HG03439 (cell line): Measurements from ENCODE around the gene REEP2.
"Not testable (repeated sequence)": the region's sequence is repeated elsewhere in the genome, so short reads cannot be mapped to it uniquely, and the experiment has no call there.

Source experiments
- ATAC-seq: cut with Tn5 transposase; IDR thresholded peaks from one replicate; pipeline ENCODE4 v1.9.1; 2021; ENCODE audit warnings: mild to moderate bottlenecking, moderate library complexity; ENCODE audit not compliant: unreplicated experiment

The REEP2 gene

GRCh38 chr5:138466125-138466899, 27.5 kb downstream of the REEP2 start:
- no peak for ATAC-seq

DNA sequence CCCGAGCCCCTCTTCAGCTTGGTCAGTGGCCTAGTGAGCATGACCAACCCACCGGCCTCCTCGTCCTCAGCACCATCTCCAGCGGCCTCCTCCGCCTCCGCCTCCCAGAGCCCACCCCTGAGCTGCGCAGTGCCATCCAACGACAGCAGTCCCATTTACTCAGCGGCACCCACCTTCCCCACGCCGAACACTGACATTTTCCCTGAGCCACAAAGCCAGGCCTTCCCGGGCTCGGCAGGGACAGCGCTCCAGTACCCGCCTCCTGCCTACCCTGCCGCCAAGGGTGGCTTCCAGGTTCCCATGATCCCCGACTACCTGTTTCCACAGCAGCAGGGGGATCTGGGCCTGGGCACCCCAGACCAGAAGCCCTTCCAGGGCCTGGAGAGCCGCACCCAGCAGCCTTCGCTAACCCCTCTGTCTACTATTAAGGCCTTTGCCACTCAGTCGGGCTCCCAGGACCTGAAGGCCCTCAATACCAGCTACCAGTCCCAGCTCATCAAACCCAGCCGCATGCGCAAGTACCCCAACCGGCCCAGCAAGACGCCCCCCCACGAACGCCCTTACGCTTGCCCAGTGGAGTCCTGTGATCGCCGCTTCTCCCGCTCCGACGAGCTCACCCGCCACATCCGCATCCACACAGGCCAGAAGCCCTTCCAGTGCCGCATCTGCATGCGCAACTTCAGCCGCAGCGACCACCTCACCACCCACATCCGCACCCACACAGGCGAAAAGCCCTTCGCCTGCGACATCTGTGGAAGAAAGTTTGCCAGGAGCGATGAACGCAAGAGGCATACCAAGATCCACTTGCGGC, 28.2 kb downstream of the REEP2 start:
- ATAC-seq, result no peak

DNA sequence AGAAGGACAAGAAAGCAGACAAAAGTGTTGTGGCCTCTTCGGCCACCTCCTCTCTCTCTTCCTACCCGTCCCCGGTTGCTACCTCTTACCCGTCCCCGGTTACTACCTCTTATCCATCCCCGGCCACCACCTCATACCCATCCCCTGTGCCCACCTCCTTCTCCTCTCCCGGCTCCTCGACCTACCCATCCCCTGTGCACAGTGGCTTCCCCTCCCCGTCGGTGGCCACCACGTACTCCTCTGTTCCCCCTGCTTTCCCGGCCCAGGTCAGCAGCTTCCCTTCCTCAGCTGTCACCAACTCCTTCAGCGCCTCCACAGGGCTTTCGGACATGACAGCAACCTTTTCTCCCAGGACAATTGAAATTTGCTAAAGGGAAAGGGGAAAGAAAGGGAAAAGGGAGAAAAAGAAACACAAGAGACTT, 28.9 kb downstream of the REEP2 start:
- ATAC-seq, result no peak

- no peak for ATAC-seq
Measured at GRCh38 chr5:138468133-138468965, 29.5 kb downstream of the REEP2 start.

DNA sequence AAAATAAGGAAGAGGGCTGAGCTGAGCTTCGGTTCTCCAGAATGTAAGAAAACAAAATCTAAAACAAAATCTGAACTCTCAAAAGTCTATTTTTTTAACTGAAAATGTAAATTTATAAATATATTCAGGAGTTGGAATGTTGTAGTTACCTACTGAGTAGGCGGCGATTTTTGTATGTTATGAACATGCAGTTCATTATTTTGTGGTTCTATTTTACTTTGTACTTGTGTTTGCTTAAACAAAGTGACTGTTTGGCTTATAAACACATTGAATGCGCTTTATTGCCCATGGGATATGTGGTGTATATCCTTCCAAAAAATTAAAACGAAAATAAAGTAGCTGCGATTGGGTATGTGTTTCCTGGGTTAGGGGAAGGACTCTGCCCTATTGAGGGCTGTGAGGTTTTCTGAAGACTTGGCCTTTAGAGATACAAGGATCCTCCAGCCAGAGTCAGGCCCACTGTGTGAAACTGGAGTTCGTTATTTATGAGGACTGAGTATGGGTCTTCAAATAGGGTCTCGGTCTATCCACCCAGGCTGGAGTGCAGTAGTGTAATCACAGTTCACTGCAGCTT, 30.2 kb downstream of the REEP2 start:
- ATAC-seq, result no peak

- no peak for ATAC-seq
Measured at GRCh38 chr5:138469540-138470321, 30.9 kb downstream of the REEP2 start.

DNA sequence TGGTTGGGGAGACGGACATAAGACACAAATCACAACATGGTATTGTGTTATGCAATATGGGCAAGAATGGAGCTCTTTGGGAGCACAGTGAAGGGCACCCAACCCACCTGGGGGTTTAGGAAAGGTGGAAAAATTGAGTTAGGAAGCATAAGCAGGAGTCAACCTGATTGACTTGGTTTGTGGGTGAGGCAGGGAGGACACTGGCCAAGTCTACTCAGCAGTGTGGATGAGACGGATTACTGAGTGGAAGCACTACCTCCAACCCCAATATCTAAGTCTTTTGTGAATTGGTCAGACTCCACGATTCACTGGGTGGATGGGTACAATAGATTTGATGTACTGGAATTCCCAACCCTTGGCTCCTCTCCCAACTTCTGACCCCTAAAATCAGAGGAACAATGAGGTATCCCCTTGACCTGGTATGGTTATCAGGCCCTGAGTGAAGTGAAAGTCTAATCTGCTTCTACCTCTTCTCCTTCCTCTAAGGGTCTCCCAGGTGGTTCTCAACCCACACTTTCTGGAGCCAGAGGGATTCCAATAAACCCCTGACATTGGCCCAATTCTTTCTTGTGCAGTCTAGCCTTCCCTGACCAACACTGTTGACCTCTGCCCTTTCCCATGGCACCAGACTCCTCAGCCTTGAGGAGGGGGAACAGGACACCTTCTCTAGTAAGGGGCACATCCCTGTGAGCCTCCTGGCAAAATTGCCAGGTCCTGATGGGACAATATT, 31.6 kb downstream of the REEP2 start:
- ATAC-seq, result no peak

DNA sequence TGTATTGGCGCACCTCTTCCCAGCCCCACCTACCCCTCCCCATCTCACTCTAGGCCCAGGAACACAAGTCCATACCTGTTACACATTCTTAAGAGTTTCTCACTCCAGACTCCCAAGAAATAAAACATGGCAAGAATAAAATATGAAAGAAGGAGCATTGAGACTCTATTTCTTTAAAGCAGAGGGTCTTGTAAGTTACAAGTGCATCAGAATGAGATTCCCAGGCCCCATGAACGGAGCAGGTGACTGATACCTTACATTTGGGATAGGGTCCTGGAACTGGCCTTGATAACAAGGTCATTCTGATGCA, 32.1 kb downstream of the REEP2 start:
- ATAC-seq, result no peak

GRCh38 chr5:138472353-138472752, 33.5 kb downstream of the REEP2 start:
- ATAC-seq, result no peak

DNA sequence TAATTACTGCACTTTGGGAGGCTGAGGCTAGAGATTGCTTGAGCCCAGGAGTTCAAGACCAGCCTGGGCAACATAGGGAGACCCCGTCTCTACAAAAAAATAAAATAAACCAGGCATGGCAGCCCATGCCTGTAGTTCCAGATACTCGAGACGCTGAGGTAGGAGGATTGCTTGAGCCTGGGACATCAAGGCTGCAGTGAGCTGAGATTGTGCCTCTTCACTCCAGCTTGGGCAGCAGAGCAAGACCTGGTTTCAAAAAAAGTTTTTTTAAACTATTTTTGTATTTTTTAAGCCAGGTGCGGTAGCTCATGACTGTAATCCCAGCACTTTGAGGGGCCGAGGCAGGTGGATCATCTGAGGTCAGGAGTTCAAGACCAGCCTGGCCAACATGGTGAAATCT, 34.3 kb downstream of the REEP2 start:
- not testable (repeated sequence) for ATAC-seq

- ATAC-seq, result no peak
Measured at GRCh38 chr5:138476918-138477317, 38.1 kb downstream of the REEP2 start.

DNA sequence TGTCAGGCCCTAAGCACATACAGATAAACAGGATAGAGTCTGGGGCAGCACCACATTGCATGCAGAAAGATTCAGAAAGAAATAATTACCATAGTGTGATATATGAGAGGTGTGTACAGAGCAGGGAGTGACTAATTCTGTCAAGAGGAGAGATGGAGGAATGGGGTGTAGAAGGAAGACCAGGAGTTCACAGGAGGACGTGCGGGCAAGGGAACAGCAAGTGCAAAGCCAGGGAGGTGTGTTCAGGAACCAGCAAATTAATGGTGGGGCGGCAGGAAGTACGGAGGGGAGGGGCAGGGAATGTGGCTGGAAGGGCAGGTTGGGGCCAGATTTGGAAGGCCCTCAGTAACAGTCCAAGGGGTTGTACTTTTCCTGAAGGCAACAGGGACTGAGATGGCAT, 43.8 kb downstream of the REEP2 start:
- no peak for ATAC-seq

- ATAC-seq, result no peak
Measured at GRCh38 chr5:138488481-138488945, 49.7 kb downstream of the REEP2 start.

- no peak for ATAC-seq
Measured at GRCh38 chr5:138489683-138490061, 50.8 kb downstream of the REEP2 start.

GRCh38 chr5:138490648-138491283, 51.9 kb downstream of the REEP2 start:
- ATAC-seq, result no peak

DNA sequence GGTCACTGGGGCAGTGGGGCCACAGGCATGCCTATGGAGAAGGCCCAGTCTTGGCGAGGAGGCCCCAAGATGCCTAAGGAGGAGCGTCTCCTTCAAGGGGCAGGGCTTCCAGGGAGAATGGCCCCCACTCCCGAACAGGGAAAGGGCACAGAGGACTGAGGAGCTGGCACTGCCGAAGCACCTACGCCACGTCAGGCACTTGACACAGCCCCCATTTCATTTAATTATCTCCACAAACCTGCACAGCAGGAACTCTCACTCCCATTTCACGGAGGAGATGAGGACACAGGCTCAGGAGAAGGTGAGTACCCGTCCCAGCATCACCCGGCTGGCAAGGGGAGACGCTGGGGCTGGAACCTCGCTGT, 52.4 kb downstream of the REEP2 start:
- ATAC-seq, result no peak

- ATAC-seq, result peak; percentile 96
Measured at GRCh38 chr5:138491669-138492559, 53.1 kb downstream of the REEP2 start.

DNA sequence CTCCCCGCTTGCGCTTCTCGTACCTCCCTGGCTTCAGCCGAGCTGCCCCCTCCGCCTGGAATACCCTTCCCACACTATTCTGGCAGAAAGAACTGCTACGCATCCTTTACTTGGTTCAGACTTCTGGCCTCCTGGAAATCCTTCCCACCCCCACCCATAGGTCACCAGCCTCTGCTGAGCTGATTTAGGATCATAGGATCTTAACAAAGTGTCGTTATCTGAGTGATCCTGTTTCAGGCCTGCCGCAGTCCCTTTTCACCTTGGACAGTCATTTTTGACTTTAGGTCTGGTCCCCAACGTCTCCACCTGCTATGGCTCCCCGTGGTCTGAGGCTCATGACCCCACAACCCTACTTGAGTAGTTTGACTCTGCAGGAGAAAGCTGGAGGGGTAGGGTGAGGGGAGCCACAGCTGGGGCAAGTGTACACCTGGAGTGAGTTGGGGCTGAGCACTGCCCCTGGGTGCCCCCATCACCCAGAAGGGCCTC, 53.7 kb downstream of the REEP2 start:
- ATAC-seq, result no peak
